ENCODE measurements around the gene ITGB7. TPM values are rescaled to one million over a fixed set of nuclear protein-coding genes. Genes with fewer than 3 reads are reported as not detected.

ITGB7 gene
- total and polyA plus RNA-seq, 2 donors (not counting 3 experiments of a cell fraction or from before 2014, with no cell fraction given) = 0.17 TPM; not detected in 1

DNA sequence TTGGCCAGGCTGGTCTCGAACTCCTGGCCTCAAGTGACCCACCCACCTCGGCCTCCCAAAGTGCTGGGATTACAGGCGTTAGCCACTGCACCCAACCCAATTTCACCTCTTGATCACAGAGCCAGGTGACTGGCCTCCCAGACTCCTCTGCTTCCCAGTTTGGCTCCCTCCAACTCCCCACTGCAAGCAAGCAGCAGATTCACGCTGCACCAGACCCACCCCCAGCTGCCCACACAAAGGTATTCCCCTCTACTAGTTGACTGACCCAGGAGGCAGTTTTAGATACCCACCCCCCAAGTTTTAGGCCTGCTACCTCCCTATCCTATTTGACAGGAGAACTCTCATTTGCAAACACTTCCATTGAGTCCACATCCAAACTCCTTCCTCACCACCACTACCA is 19.8 kb upstream of the ITGB7 start:
- dilution Hi-C loops (cut with MboI; ENCODE audit: extremely low pct_ligation_motif_present, low sequenced_read_pairs) = no loop called here
- CTCF ChIA-PET = no interaction called here
- TF ChIP-seq POLR2AphosphoS5 (IDR thresholded peaks at IDR 0.05; ENCODE audit: insufficient read depth, low read depth, low read length) = no peak
- peaks cover 0 to 5% of the 10 kb centered on the region in 2 experiments for H3K27me3 ChIP-seq (ENCODE audit: control insufficient read depth in 2 of 2, insufficient read depth in 2 of 2, low read length in 2 of 2)
- H3K9me3 ChIP-seq (replicated peaks; ENCODE audit: control insufficient read depth, insufficient read depth, low read length) = no peaks in the 10 kb centered on the region
- no peak overlapping the region for H3K27ac ChIP-seq (ENCODE audit: insufficient read depth, low read depth, low read length)
- H3K79me2 ChIP-seq (ENCODE audit: control insufficient read depth, insufficient read depth, low read length) = no peaks in the 10 kb centered on the region
- H3K4me2 ChIP-seq (ENCODE audit: insufficient read depth, low read length) = no peak overlapping the region
- no peaks in the 10 kb centered on the region for H3K9me1 ChIP-seq (replicated peaks; ENCODE audit: control insufficient read depth, extremely low read depth, insufficient read depth, low read length)
- H3K4me3 ChIP-seq (replicated peaks in 1 of 3; ENCODE audit: insufficient read depth in 1 of 3, low read depth in 1 of 3, low read length in 3 of 3) = no peak overlapping the region
- no TSS peak for BruUV-seq (replicated peaks)
- no peaks in the 10 kb centered on the region for H4K20me1 ChIP-seq (replicated peaks; ENCODE audit: control insufficient read depth, extremely low read depth, insufficient read depth, low read length)
- no peak for FAIRE-seq
- peaks cover 17% of the 10 kb centered on the region for H3K4me1 ChIP-seq (ENCODE audit: control insufficient read depth, extremely low read depth, insufficient read depth, low read length)
- POLR2A ChIA-PET = no interaction called here
- no peak for DNase-seq (ENCODE audit: low read depth, low spot score)
- intact Hi-C loops (cut with micrococcal nuclease) = no loop called here
- H2AFZ ChIP-seq (ENCODE audit: low read depth, low read length) = no peak overlapping the region
- H3K9ac ChIP-seq (replicated peaks; ENCODE audit: extremely low read depth, insufficient read depth, low read length) = no peak overlapping the region
- no peaks in the 10 kb centered on the region for H3K36me3 ChIP-seq (ENCODE audit: control insufficient read depth in 2 of 2, extremely low read depth in 1 of 2, insufficient read depth in 2 of 2, low read length in 2 of 2)

GRCh38 chr12:53225635-53226424 is 18.8 kb upstream of the ITGB7 start:
- no peaks in the 10 kb centered on the region for H3K9me3 ChIP-seq (replicated peaks; ENCODE audit: control insufficient read depth, insufficient read depth, low read length)
- dilution Hi-C loops (cut with MboI; ENCODE audit: extremely low pct_ligation_motif_present, low sequenced_read_pairs) (no loop called here), intact Hi-C loops (cut with micrococcal nuclease) (no loop called here)
- no peak overlapping the region for H3K4me2 ChIP-seq (ENCODE audit: insufficient read depth, low read length)
- TF ChIP-seq JUN (IDR thresholded peaks at IDR 0.05; ENCODE audit: borderline replicate concordance, insufficient read depth, insufficient read length, low read depth) (no peak), MYC (IDR thresholded peaks at IDR 0.05; ENCODE audit: low read depth, low read length) (no peak), CTCF (IDR thresholded peaks at IDR 0.05; ENCODE audit: extremely low read depth in 1 of 2, insufficient read depth in 1 of 2, low read depth in 1 of 2, low read length in 2 of 2) (no peak), FOS (IDR thresholded peaks at IDR 0.05; ENCODE audit: borderline replicate concordance, insufficient read depth, low read length) (no peak), POLR2AphosphoS5 (IDR thresholded peaks at IDR 0.05; ENCODE audit: insufficient read depth, low read depth, low read length) (no peak), GATA2 (IDR thresholded peaks at IDR 0.05; ENCODE audit: insufficient read depth, insufficient read length, low read depth, low read length) (no peak), EZH2 (IDR thresholded peaks at IDR 0.05; ENCODE audit: borderline replicate concordance, low read depth, low read length, severe bottlenecking) (no peak), POLR2A (IDR thresholded peaks at IDR 0.05; ENCODE audit: low read depth, low read length) (no peak)
- TF ChIP-seq, protein P1, sequence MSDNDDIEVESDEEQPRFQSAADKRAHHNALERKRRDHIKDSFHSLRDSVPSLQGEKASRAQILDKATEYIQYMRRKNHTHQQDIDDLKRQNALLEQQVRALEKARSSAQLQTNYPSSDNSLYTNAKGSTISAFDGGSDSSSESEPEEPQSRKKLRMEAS (IDR thresholded peaks at IDR 0.05; ENCODE audit: insufficient read depth, insufficient read length) = no peak
- POLR2A ChIA-PET = no interaction called here
- H3K9ac ChIP-seq (replicated peaks; ENCODE audit: extremely low read depth, insufficient read depth, low read length) = no peak overlapping the region
- no peaks in the 10 kb centered on the region for H3K9me1 ChIP-seq (replicated peaks; ENCODE audit: control insufficient read depth, extremely low read depth, insufficient read depth, low read length)
- peaks cover 22% of the 10 kb centered on the region for H3K4me1 ChIP-seq (ENCODE audit: control insufficient read depth, extremely low read depth, insufficient read depth, low read length)
- FAIRE-seq = no peak
- no peak overlapping the region for H3K4me3 ChIP-seq (replicated peaks in 1 of 3; ENCODE audit: insufficient read depth in 1 of 3, low read depth in 1 of 3, low read length in 3 of 3)
- no peak overlapping the region for H3K27ac ChIP-seq (ENCODE audit: insufficient read depth, low read depth, low read length)
- CTCF ChIA-PET = interaction anchor here (0.9 kb wide), 1 partner anchor 10 kb away, joined by 3 read pairs; no protein-coding TSS in a partner anchor
- no TSS peak for BruUV-seq (replicated peaks)
- no peak overlapping the region for H2AFZ ChIP-seq (ENCODE audit: low read depth, low read length)
- H3K27me3 ChIP-seq (ENCODE audit: control insufficient read depth in 2 of 2, insufficient read depth in 2 of 2, low read length in 2 of 2) = no peaks in the 10 kb centered on the region
- DNase-seq (ENCODE audit: low read depth, low spot score) = no peak
- no peaks in the 10 kb centered on the region for H3K79me2 ChIP-seq (ENCODE audit: control insufficient read depth, insufficient read depth, low read length)
- no peaks in the 10 kb centered on the region for H4K20me1 ChIP-seq (replicated peaks; ENCODE audit: control insufficient read depth, extremely low read depth, insufficient read depth, low read length)
- no peaks in the 10 kb centered on the region for H3K36me3 ChIP-seq (ENCODE audit: control insufficient read depth in 2 of 2, extremely low read depth in 1 of 2, insufficient read depth in 2 of 2, low read length in 2 of 2)

All from endothelial cell of umbilical vein (primary cell).